Fibroblast of lung (primary cell): Measurements from ENCODE around the gene L3MBTL4. TPM values are rescaled to one million over a fixed set of nuclear protein-coding genes. Genes with fewer than 3 reads are reported as not detected.

Experiments used
- DNase-seq, 2 donors: peaks; one replicate each; pipeline versions ENCODE4 v3.0.0 to v3.0.0-alpha.2; 2010; ENCODE audit warnings: low read depth in 2 of 2
- H2AFZ ChIP-seq: 2 replicates; pipeline ENCODE4 v1.5.1; 2012; ENCODE audit warnings: low read length, control low read depth, inconsistent platforms
- H3K27ac ChIP-seq: 2 replicates; pipeline ENCODE4 v1.5.1; 2011; ENCODE audit warnings: low read length, control low read depth; ENCODE audit not compliant: insufficient read depth
- H3K27me3 ChIP-seq: 2 replicates; pipeline ENCODE4 v1.5.1; 2011; ENCODE audit warnings: mild to moderate bottlenecking, low read length; ENCODE audit not compliant: control insufficient read depth, insufficient read depth
- H3K36me3 ChIP-seq: 2 replicates; pipeline ENCODE4 v1.5.1; 2011; ENCODE audit warnings: low read length; ENCODE audit not compliant: control insufficient read depth, insufficient read depth
- H3K4me1 ChIP-seq: 2 replicates; pipeline ENCODE4 v1.5.1; 2011; ENCODE audit warnings: low read length; ENCODE audit not compliant: control insufficient read depth, insufficient read depth; ENCODE audit errors: extremely low read depth
- H3K4me2 ChIP-seq: 2 replicates; pipeline ENCODE4 v1.5.1; 2011; ENCODE audit warnings: low read length, control low read depth; ENCODE audit not compliant: insufficient read depth; ENCODE audit errors: extremely low read depth
- H3K4me3 ChIP-seq, 4 experiments: fragments of 200-600 bp in 1 of 4; sonication (generic) in 1 of 4; replicated peaks in 1 of 4; 2 replicates each; pipeline ENCODE4 v1.5.1; 2011 to 2016; ENCODE audit warnings: low read length in 4 of 4, low read depth in 3 of 4, mild to moderate bottlenecking in 3 of 4, control low read depth in 2 of 4, inconsistent platforms in 1 of 4, mixed read lengths in 1 of 4; ENCODE audit not compliant: insufficient read depth in 1 of 4; ENCODE audit errors: control extremely low read depth in 1 of 4
- H3K79me2 ChIP-seq: 2 replicates; pipeline ENCODE4 v1.5.1; 2012; ENCODE audit warnings: mild to moderate bottlenecking, low read length, inconsistent platforms; ENCODE audit not compliant: control insufficient read depth, insufficient read depth
- H3K9ac ChIP-seq: 2 replicates; pipeline ENCODE4 v1.5.1; 2011; ENCODE audit warnings: mild to moderate bottlenecking, low read length, control low read depth; ENCODE audit not compliant: insufficient read depth
- H3K9me3 ChIP-seq: 2 replicates; pipeline ENCODE4 v1.5.1; 2012; ENCODE audit warnings: low read depth, low read length; ENCODE audit not compliant: control insufficient read depth, insufficient read depth
- H4K20me1 ChIP-seq: 2 replicates; pipeline ENCODE4 v1.5.1; 2011; ENCODE audit warnings: low read length; ENCODE audit not compliant: control insufficient read depth, insufficient read depth; ENCODE audit errors: extremely low read depth
- CTCF ChIP-seq, 2 donors: IDR thresholded peaks in 1 of 2; conservative IDR thresholded peaks in 1 of 2; 1 replicate in 1 of 2; 2 replicates in 1 of 2; pipeline ENCODE4 v1.5.1; 2011 to 2012; ENCODE audit warnings: low read length in 2 of 2, control low read depth in 1 of 2, inconsistent platforms in 1 of 2, low read depth in 1 of 2, mild to moderate bottlenecking in 1 of 2
- EZH2 ChIP-seq: IDR thresholded peaks from 2 replicates; pipeline ENCODE4 v1.5.1; 2012; ENCODE audit warnings: low read length, control low read depth, mild to moderate bottlenecking; ENCODE audit errors: missing control alignments
- polyA plus RNA-seq, 2 donors: library from polyadenylated mRNA; depleted of rRNA in 1 of 2; stranded (reverse) in 1 of 2; unstranded in 1 of 2; fragments of >200 nt; gene quantifications; 2 replicates each; pipeline ENCODE4 v1.2.1, GENCODE V29; 2011 to 2012; ENCODE audit warnings: missing spikeins in 1 of 2
- total RNA-seq: library from RNA; depleted of rRNA; stranded (reverse); fragments of >200 nt; gene quantifications from 2 replicates; pipeline ENCODE4 v1.2.1, GENCODE V29; 2014

Gene L3MBTL4
- total and polyA plus RNA-seq, 2 donors (not counting 1 experiment from before 2014, with no cell fraction given), result 0.06 to 0.33 TPM

DNA sequence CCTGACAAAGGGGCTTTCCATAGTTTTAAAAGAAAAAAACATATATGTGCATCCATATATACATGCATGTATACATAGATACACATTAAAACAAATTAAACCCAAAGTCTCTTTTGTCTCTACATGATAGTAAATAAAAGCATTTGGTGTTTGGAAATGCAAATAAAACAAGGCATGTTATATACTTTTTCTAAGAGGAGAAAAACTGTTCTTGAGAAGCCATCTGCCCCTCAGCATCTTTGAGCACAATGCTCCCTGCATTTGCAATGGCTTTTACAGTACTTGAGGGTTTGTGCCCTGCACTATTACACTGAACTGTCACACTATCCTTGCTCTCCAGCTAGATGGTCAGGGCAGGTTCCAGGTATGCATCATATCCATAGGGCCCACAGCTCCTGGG is 210.2 kb downstream of the L3MBTL4 start:
- no peaks in the 10 kb centered on the region for H3K27me3 ChIP-seq
- H4K20me1 ChIP-seq, result no peaks in the 10 kb centered on the region
- no peak overlapping the region for H2AFZ ChIP-seq

GRCh38 chr18:6203791-6204190 is 210.9 kb downstream of the L3MBTL4 start:
- Histone ChIP-seq H3K4me1 (no peaks in the 10 kb centered on the region), H3K4me2 (no peak overlapping the region), H3K4me3 (no peak overlapping the region), H3K9me3 (no peaks in the 10 kb centered on the region), H3K9ac (no peak overlapping the region), H2AFZ (no peak overlapping the region), H4K20me1 (no peaks in the 10 kb centered on the region), H3K79me2 (no peaks in the 10 kb centered on the region), H3K27ac (no peak overlapping the region), H3K27me3 (no peaks in the 10 kb centered on the region), H3K36me3 (no peaks in the 10 kb centered on the region)
- DNase-seq, result no peak
- no peak for TF ChIP-seq CTCF (conservative IDR thresholded peaks at IDR 0.05 in 1 of 2, IDR thresholded peaks at IDR 0.05 in 1 of 2; ENCODE audit: low read depth in 1 of 2, low read length in 2 of 2)
- TF ChIP-seq EZH2, result no peak

More for the DNA sequence above, 210.2 kb downstream of the L3MBTL4 start:
- H3K4me1 ChIP-seq, result no peaks in the 10 kb centered on the region
- H3K27ac ChIP-seq, result no peak overlapping the region
- no peak for TF ChIP-seq EZH2
- TF ChIP-seq CTCF (conservative IDR thresholded peaks at IDR 0.05 in 1 of 2, IDR thresholded peaks at IDR 0.05 in 1 of 2; ENCODE audit: low read depth in 1 of 2, low read length in 2 of 2), result no peak
- no peaks in the 10 kb centered on the region for H3K36me3 ChIP-seq
- H3K4me3 ChIP-seq, result no peak overlapping the region
- H3K4me2 ChIP-seq, result no peak overlapping the region
- no peaks in the 10 kb centered on the region for H3K9me3 ChIP-seq
- no peak overlapping the region for H3K9ac ChIP-seq
- H3K79me2 ChIP-seq, result no peaks in the 10 kb centered on the region
- no peak for DNase-seq

GRCh38 chr18:6202861-6203260 is 211.8 kb downstream of the L3MBTL4 start:
- no peak overlapping the region for H3K4me2 ChIP-seq
- no peak for TF ChIP-seq CTCF (conservative IDR thresholded peaks at IDR 0.05 in 1 of 2, IDR thresholded peaks at IDR 0.05 in 1 of 2; ENCODE audit: low read depth in 1 of 2, low read length in 2 of 2)
- no peak for TF ChIP-seq EZH2
- H4K20me1 ChIP-seq, result no peaks in the 10 kb centered on the region
- H3K79me2 ChIP-seq, result no peaks in the 10 kb centered on the region
- no peaks in the 10 kb centered on the region for H3K27me3 ChIP-seq
- no peaks in the 10 kb centered on the region for H3K9me3 ChIP-seq
- no peak overlapping the region for H3K4me3 ChIP-seq
- H2AFZ ChIP-seq, result no peak overlapping the region
- no peak overlapping the region for H3K27ac ChIP-seq
- H3K36me3 ChIP-seq, result no peaks in the 10 kb centered on the region
- no peak overlapping the region for H3K9ac ChIP-seq
- no peak for DNase-seq
- no peaks in the 10 kb centered on the region for H3K4me1 ChIP-seq
